ENCODE data around the gene ASF1A.

ASF1A gene

DNA sequence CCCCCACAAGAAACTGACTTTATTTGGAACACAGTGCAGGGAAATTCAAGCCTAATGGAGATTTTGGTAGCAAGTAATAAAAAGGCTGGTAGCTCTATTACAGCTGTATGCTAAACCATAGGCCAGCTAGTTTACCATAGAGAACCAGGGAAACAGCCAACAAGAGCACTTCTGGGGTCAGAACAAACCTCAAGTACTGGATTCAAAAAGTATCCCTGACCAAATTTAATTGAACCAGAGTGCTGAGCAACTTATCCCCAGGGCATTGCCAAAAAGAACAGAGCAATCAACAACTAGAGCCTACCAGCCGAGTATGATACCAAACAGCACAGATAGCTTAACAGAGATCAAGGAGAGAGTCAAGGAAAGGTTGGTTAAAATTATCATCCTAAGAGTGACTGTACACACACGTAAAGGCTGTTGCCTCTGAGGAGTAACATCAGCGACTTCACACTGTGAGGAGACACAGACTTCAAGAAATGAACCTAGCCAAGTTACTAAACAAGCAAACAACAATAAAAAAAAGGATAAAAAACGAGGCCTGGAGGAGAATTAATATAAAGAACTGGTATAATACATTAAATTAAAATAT is 11.5 kb upstream of the ASF1A start:
- DNase-seq: no peak

DNA sequence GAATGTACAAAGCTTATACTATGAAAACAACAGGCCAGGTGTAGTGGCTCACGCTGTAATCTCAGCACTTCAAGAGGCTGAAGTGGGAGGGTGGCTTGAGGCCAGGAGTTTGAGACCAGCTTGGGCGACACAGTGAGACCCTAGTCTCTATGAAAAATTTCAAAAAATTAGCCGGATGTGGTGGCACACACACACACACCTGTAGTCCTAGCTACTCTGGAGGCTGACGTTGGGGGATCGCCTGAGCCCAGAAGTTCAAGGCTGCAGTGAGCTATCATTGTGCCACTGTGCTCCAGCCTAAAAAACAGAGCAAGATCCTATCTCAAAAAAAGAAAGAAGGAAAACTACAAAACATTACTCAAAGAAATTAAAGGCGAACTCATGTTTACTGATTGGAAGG is 7.3 kb upstream of the ASF1A start:
- DNase-seq: no peak

DNA sequence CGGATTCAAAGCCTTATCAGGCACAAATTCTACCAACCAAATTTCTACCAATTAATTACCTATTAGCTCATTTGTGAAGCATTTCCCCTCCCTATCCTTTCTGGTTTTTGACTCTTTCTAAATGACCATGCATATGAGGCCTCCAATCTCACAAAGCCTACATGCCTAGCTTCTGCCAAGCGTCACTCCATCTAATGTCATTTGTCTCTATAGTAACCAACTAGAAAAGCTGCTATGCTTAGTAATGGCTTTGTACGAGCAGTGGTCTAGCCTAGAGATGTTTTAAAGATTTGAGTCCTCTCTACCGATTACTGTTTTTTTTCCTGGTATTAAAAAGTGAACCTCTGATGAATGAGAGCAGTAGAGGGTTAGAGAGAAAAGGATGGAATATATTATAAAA is 4.8 kb upstream of the ASF1A start:
- DNase-seq: no peak

DNA sequence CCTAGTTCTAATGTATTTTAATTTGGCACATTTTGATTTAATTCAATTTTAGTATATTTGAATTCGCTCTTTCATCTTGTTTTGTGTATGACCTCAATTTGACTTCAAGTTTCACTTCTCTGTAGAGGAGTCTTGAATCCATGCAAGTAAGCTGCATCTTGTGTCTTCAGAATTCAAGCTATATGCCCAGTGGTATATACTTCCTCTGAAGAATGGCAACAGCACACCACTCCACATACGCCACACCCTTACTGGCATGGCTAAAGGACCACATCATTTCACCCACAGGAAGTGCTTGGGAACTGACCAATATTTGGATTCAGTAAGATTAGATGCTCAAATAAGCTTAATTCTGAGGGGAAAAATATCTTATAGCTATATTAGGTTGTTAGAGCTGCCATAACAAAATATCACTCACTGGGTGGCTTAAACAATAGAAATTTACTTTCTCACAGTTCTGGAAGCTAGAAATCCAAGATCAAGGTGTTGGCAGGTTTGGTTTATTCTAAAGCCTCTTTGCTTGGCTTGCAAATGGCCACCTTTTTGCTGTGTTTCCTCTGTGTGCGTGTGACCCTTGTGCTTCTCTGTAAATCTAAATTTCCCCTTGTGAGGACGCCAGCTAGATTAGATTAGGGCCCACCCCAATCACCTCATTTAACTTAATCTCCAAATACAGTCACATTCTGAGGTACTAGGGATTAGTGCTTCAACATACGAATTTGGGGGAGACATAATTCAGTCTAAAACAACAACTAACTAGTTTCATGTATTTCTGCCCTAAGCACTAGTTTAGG is 2.8 kb upstream of the ASF1A start:
- no peak for DNase-seq

DNA sequence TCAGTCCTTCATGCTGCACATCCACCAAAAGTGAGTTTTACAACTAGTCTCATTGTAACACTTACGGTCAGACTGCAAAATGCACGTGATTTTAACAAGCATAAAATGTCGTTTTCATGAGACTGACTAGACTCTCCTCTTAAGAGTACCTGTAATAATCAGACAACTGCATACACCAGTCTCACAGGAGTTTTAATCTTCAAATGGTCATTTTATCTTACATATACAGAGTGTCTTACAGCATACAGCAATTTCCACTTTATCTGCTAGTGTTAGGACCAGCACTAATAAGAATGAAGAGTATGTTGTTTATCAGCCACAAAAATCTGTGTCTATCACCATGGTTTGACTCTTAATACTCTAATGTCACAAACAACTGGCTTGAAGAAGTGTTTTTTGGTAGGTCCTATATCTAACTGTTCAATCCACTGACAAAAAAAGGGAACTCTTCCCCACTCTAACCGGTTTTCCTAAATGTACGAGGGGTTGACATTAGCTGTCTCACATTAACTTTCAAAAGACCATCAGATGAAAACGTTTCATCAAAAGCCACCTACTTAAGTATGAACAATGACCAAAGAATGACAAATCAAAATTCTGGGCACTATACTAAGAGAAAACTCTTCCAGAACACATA is 1.5 kb upstream of the ASF1A start:
- no peak for DNase-seq

DNA sequence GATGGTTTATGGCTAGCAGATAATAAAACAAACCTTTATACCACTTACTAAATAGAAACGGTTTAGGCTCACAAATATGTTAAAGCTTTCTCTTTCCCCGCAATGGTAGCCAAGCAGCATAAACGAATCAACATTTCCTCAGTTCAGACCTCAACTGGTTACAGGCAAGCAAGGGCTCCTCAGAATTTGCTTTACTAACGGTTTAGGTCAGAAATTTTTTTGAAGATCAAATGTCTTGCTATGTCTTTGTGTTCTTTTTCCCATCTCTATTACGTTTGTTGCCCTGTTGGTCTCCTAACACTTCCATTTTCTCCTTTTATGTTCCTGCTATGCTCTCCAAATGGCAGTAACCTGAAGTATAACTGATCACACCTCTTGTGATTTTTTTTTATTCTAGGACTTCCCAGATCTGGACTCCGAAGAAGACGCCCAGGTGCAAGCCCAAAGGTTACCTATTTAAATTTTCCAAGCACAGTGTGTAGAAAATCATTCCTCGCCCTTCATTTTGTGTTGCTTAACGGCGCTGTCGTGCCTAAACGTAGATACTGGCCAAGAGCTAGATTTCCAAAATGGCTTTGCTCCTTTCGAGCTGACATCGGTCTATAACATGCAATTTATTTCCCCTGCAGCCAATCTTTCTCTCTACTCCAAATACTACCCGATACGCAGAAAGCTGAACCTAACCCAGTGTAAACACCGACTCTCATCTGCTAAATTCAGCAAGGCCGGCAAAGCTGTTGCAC is 717 bp upstream of the ASF1A start:
- no peak for DNase-seq

DNA sequence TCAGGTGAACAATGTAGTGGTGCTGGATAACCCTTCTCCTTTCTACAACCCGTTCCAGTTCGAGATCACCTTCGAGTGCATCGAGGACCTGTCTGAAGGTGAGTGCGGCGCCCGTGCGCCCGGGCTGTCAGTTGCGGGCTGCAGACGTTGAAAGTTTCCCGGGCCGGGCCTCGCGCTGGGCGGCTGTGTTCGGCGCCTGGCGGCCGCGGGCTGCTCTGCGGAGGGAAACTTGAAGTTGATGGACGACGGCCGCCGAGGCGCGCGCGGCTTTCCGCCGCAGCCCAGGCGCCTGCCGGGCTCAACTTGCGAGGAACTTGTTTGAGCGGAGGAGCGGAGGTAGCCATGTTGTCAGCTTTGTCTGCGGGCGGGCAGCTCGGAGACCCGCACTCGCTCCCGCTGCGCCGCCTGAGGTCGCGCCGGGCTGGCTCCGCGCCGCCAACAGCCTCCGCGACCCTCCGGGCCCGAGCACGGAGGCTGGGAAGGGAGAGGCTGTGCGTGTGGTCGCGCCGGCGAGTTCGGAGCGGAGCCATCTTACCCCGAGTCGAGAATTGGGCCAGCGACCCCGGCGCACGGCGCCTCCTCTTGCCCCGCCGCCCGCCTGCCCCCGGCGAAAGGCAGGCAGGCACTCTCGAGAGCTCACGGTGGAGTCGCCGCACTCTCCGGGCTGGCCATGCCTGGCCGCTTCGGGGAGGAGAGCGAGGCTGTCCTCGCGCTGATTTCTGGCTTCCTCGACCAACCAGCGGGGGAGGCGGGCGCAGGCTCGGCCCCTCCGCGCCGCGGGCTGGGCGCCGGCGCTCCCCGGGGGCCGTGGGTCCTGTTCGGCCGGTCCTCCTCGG is 691 bp downstream of the ASF1A start:
- DNase-seq: no peak

DNA sequence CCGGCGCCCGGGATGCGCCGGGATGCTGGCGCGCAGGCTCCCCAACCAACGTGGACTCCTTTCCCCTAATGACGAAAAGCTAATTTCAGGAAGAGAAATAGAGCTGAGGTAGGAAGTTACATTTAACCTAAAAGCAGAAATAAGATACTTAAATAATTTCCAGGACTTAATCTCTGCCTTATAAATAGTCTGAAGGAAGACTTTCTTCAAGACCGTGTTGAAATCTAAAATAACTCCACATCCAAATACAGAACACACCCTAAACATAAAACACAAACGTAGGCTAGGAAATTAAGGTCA is 1.3 kb downstream of the ASF1A start:
- no peak for DNase-seq

DNA sequence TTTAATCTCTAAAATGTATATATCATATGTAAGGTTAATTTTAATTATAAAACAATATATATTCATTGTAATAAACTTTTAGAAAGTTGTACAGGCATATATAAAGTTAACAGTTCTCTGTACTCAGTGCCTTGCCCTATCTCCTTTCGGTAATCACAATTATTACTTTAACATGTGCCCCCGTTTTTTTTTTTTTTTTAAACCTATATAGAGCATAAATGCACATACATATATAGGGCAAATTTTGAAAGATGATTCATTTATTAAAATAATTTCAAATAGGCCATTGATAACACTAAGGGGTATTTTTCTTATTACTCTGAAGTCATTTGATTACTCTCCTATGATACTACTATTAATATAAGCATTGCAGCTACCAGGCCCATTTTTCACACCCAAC is 1.9 kb downstream of the ASF1A start:
- no peak for DNase-seq

DNA sequence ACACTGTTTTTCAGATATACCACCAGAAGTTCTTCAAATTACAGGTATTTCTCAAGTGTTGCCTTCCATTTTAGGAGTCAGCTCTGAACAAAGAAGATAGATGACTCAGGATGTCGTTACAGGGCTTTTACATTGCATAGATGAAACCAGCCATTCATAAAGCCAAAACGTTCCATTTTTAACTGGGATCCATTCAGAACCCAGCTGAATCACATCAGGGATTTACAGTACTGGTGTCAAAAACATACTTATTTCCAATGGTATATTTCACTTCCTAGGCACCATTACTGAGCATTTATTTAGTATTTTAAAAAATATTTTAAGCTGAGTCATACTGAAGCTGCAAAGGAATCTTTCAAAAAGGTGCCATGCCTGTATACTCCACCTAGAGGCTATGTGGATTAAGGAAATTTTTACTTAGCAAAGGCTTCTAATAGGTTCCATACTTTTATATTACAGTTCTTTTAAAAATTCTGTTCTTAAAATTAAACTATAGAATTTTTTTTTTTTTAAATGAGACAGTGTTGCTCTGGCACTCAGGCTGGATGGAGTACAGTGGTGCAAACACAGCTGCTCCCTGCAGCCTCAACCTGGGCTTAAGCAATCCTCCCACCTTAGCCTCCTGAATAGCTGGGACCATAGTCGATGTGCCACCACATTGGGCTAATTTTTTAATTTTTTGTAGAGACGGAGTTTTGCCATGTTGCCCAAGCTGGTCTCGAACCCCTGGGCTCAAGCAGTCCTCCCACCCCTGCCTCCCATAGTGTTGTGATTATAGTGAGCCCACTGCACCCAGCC is 2.6 kb downstream of the ASF1A start:
- DNase-seq: peak; percentile 5

DNA sequence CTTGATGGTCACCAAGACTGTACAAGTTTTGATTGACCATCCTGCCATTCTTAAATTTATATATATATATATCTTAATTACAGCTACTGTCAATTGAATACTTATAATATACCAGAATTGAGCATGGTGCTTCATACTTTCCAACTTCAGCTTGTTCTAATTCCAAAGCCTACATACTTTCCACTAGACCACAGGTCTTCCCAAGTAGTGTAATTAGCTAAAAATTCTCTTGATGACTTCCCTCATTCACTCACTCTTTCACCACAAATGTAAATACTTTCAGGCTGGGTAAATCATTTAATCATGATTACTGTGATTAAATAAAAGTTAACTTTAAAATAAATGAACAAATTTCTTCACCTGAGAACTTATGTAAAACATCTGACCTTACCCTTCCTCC is 3.4 kb downstream of the ASF1A start:
- no peak for DNase-seq

DNA sequence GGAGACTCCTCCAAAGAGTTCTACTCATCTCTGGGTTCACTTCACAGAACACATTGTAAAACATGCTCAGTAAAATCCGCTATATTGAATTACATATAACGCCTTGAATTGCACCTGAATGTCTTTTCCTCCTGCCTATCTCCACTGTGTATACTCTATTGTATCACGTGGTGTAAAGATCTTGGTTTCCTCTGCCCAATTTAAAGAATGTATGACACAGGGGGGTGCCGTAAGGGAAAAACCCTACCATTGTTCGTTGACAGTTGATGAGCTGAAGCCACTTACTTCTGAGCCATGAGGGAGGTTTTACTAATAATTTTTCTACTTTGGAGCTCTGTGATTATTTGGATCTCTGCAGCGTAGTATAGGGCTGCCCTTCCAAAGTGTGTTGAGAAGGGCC is 6.0 kb downstream of the ASF1A start:
- DNase-seq: no peak

DNA sequence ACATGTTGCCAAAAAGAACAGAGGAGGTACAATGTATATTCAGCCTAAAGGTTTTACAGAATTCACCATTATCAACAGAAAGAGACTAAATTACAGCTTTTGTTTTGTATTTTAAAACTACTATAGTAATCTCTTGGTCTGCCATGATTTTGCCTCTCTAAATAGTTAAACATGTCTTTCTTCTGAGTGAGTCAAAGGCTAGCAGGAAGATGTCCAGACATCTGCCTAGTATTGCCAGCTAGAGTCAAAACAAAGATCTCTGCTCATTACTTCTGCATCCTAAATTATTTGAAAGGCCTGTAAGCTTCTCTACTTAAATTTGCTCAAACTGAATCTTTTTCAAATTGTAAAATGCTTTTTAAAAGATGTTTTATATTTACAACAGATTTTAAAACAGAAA is 8.8 kb downstream of the ASF1A start:
- no peak for DNase-seq

DNA sequence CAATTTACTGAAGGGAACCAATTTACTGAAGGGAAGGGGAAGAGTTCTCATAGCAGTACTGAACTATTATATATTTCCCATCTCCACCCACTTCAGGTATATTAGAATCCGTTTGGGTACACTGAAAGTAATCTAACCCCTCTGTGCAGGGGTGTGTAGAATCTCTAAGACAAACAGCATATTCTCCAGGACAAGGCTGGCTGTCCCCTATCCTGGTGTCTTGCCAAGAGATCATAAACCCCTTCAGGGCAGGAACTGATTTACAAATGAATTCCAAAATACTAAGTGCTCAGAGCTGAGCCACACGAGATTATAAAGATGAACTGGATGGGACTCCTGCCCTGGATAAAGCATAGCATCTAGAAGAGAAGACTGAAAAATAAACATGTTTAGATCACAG is 9.2 kb downstream of the ASF1A start:
- DNase-seq: no peak

DNA sequence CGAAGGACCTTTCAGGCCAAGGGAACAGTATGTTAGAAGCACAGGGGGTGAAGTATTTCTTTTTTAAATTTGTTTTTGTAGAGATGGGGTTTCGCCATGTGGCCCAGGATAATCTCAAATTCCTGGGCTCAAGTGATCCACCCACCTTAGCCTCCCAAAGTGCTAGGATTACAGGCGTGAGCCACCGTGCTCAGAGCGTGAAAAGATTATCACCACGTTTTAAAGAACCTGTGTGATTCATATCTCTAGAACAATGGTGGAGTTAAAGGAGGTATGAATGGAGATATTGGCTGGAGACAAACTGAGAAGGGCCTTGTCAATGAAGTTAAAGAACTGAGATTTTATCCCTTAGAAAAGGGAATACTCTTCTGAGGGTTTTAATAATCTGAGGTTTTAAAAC is 9.7 kb downstream of the ASF1A start:
- DNase-seq: no peak

DNA sequence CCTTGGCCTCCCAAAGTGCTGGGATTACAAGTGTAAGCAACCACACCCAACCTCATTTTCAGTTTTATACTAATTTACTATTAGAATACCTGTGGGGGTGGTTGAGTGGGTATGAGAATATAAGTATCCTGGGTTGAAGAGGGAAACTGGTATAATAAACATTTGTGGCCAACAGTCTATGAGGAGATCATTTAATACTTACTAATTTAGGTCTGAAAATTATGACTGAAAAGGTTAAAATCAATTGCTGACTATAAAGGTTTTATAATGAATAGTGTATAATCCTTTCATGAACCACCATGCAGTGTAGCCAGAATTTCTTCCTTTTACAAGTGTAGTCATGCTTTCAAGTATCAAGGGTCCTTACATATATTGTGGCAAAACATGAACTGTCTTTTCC is 11.1 kb downstream of the ASF1A start:
- no peak for DNase-seq

DNA sequence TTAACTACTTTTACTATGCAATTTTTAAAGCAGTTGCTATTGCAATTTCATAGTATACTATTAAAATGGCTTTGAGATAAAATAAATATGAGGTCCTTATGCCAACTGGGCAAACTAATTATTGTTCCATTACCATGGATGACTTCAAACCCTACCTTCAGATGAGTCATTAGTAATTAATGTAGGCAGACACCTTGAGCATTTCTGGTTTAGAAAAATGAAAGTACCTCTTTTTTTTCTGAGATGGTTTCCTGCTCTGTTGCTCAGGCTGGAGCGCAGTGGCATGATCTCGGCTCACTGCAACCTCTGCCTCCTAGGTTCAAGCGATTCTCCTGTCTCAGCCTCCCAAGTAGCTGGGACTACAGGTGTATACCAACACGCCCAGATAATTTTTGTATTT is 11.9 kb downstream of the ASF1A start:
- no peak for DNase-seq

DNA sequence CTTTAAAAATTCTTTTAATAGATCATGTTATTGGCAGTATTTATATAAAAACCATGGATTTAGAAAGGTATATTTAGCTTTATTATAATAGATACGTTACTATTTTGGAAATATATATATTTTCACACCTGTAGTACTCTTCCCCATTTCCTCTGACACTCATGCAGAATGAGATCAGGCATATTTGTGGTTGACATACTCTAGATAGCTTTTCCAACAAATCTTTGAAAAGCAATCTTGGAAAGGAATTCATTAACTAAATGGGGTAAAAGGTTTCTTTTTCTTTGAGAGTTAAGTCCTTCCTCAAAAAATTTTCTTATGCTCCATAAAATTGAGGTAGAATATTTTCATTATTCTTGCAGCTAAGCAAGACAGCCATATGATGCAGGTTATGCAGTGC is 14.5 kb downstream of the ASF1A start:
- DNase-seq: no peak

DNA sequence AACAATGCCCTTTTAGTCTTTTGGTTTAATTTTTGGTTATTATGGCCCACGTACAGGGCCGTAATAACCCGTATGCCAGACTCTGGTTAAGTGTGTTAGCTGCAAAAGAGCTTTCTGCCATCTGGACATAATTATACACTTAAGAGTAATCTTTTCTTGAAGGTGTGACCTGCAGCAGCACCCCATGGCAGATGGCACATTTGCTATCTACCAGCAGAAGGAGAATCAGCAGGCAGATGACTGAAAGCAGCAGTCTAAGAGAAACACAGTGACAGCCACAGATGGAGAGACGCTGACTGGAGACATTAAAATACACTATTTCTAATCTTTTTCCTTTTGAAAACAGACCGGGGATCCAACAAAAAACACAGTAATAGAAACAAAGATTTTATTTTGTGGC is 18.7 kb downstream of the ASF1A start:
- DNase-seq: no peak

DNA sequence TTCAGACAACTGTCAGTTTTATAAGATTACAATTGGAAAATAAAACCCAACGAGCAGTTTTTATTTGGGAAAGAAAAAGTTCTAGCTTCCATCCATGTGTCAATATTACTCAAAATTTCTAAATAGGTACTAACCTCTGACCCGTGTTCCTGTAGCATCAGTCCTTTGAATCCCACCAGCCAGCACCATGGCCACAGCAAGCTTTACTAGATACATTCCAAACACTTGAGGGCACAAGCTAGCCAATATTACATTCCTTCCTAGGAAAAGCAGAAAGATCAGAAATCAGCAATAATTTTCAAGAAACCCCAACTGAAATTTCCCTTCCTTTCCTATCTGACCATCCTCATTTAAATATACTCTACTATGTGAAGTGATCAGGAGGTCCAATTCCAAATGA is 19.2 kb downstream of the ASF1A start:
- no peak for DNase-seq

DNA sequence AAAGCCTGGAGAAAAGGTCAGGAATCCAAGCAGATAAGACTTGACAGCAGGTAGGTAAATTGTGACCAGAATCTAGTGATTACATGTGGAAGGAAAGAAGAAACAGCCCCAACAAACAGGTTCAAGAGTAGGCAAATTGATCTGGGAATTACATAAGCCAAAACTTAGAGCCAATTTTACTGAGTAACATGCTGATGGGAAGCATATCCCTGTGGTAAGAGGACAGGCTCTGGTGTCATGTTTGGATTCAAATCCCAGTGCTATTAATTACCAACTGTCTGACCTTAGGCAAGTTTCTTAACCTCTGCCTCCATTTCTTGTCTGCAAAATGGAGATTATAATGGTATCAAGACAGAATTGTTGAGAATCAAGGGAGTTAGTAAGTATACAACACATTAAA is 20.6 kb downstream of the ASF1A start:
- no peak for DNase-seq

Data from NCI-H1048 (cell line).